ENCODE data around the gene RHO.
"Not testable (repeated sequence)": the region's sequence is repeated elsewhere in the genome, so short reads cannot be mapped to it uniquely, and the experiment has no call there.

RHO gene

GRCh38 chr3:129500334-129500658 is 28.1 kb upstream of the RHO start:
- no peak for DNase-seq

GRCh38 chr3:129501630-129502029 is 26.8 kb upstream of the RHO start:
- peak; percentile 4 to 15 for DNase-seq

- no peak for DNase-seq
These were observed 25.6 kb upstream of the RHO start for GRCh38 chr3:129502641-129503408.

GRCh38 chr3:129503471-129504291 is 24.8 kb upstream of the RHO start:
- DNase-seq, result no peak

GRCh38 chr3:129504471-129505100 is 23.9 kb upstream of the RHO start:
- DNase-seq, result no peak

- DNase-seq, result peak; percentile 25 to 31
These were observed 23.1 kb upstream of the RHO start for GRCh38 chr3:129505341-129505740.

- DNase-seq, result peak in 1 of 2 experiments; percentile 6
These were observed 22.2 kb upstream of the RHO start for GRCh38 chr3:129506231-129506742.

GRCh38 chr3:129507181-129507831 is 21.1 kb upstream of the RHO start:
- DNase-seq, result no peak

- DNase-seq, result no peak
These were observed 15.8 kb upstream of the RHO start for GRCh38 chr3:129512595-129512994.

- DNase-seq, result no peak
These were observed 14.7 kb upstream of the RHO start for GRCh38 chr3:129513705-129514104.

GRCh38 chr3:129514110-129514509 is 14.3 kb upstream of the RHO start:
- DNase-seq, result no peak

GRCh38 chr3:129514563-129514962 is 13.9 kb upstream of the RHO start:
- no peak for DNase-seq

GRCh38 chr3:129515108-129515820 is 13.2 kb upstream of the RHO start:
- DNase-seq, result not testable (repeated sequence)

GRCh38 chr3:129515821-129516432 is 12.5 kb upstream of the RHO start:
- DNase-seq, result not testable (repeated sequence)

GRCh38 chr3:129517516-129517915 is 10.9 kb upstream of the RHO start:
- DNase-seq, result no peak

GRCh38 chr3:129518038-129518561 is 10.3 kb upstream of the RHO start:
- no peak for DNase-seq

GRCh38 chr3:129518581-129518980 is 9.9 kb upstream of the RHO start:
- DNase-seq, result no peak

GRCh38 chr3:129519449-129519848 is 9.0 kb upstream of the RHO start:
- no peak for DNase-seq

- DNase-seq, result no peak
These were observed 8.3 kb upstream of the RHO start for GRCh38 chr3:129519896-129520715.

GRCh38 chr3:129520960-129521359 is 7.5 kb upstream of the RHO start:
- no peak for DNase-seq

- DNase-seq, result no peak
These were observed 6.8 kb upstream of the RHO start for GRCh38 chr3:129521611-129522010.

Data from NCI-H187 (cell line).